Tibial artery (tissue), 4 donors: Measurements from ENCODE around the gene NWD2.

Source experiments
- DNase-seq, 2 donors: peaks; one replicate each; pipeline ENCODE4 v3.0.0-alpha.2; 2019
- H3K27ac ChIP-seq, 2 donors: fragments of 200-600 bp; sonication (generic) in 1 of 2; 1 replicate in 1 of 2; 2 replicates in 1 of 2; pipeline ENCODE4 v1.5.1; 2018 to 2019; ENCODE audit warnings: mild to moderate bottlenecking in 1 of 2
- H3K27me3 ChIP-seq, 2 donors: fragments of 200-600 bp; sonication (generic) in 1 of 2; one replicate each; pipeline versions ENCODE4 v1.5.1 to v1.6.0; 2016 to 2019
- H3K36me3 ChIP-seq, 3 donors: fragments of 200-600 bp; sonication (generic) in 2 of 3; one replicate each; pipeline ENCODE4 v1.5.1; 2016 to 2019; ENCODE audit warnings: mild to moderate bottlenecking in 2 of 3
- H3K4me1 ChIP-seq, 4 donors: fragments of 200-600 bp; sonication (generic) in 2 of 4; 1 replicate in 3 of 4; 2 replicates in 1 of 4; pipeline ENCODE4 v1.5.1; 2016 to 2019
- H3K4me3 ChIP-seq, 2 donors: fragments of 200-600 bp; sonication (generic) in 1 of 2; 1 replicate in 1 of 2; 2 replicates in 1 of 2; pipeline ENCODE4 v1.5.1; 2018 to 2019; ENCODE audit warnings: mild to moderate bottlenecking in 2 of 2
- H3K9me3 ChIP-seq, 3 donors: fragments of 200-600 bp; sonication (generic) in 1 of 3; one replicate each; pipeline ENCODE4 v1.5.1; 2016 to 2019
- intact Hi-C: fragments of 100-400 bp; cut with DNase I; formaldehyde crosslinking; loops from one replicate; pipeline ENCODE4 v1.15.0; 2023; ENCODE audit warnings: low total_unique reads
- TF ChIP-seq, protein P1 (sequence below), 2 experiments: fragments of 200-600 bp in 1 of 2; fragments of 450-650 bp in 1 of 2; IDR thresholded peaks; one replicate each; pipeline ENCODE4 v1.5.1; 2017 to 2019; ENCODE audit warnings: antibody characterized with exemption in 2 of 2, mild to moderate bottlenecking in 1 of 2, moderate library complexity in 1 of 2

NWD2 gene

DNA sequence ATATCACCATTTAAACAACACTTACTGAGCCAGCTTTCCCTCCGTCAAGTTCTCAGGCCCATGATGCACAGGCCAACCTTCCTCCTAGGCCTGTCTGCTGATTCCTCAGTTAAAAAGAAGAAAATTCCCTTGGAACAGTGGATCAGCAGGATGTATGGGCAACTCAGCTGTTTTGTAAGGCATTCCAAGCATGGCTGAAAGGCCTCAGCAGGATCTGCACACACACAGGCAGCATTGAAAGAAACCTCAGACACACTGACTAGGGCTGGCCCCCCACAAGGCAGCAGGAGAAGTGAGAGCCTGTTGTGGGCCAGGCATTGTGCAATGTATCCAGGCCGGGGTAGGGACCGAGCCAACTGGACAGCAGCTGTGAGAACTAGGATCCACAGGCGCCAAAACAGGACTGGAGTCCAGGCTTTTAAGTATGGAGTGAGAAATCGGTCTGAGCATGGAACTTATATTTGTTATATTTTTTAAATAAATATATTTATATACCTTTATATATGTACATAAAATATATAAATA is 171.4 kb downstream of the NWD2 start:
- intact Hi-C loops: no loop called here
- no peak for DNase-seq

DNA sequence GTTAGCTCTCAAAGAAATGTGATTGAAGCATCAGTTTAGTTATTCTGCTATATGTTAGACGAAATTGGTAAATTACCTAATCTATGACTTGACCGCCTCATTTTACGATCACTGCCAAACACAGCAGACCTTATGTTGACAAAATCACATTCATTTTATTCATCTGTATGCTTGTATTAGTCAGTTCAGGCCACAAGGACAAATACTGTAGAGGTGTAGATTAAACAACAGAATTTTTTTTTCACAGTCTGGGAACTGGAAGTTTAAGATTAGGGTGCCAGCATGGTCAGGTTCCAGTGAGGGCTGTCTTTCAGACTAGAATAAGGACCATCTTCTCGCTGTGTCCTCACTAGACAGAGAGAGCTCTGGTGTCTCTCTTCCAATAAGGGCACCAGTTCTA is 177.1 kb downstream of the NWD2 start:
- no peak for DNase-seq
- H3K4me3 ChIP-seq: no peak overlapping the region
- H3K27me3 ChIP-seq: no peaks in the 10 kb centered on the region
- TF ChIP-seq, protein P1, sequence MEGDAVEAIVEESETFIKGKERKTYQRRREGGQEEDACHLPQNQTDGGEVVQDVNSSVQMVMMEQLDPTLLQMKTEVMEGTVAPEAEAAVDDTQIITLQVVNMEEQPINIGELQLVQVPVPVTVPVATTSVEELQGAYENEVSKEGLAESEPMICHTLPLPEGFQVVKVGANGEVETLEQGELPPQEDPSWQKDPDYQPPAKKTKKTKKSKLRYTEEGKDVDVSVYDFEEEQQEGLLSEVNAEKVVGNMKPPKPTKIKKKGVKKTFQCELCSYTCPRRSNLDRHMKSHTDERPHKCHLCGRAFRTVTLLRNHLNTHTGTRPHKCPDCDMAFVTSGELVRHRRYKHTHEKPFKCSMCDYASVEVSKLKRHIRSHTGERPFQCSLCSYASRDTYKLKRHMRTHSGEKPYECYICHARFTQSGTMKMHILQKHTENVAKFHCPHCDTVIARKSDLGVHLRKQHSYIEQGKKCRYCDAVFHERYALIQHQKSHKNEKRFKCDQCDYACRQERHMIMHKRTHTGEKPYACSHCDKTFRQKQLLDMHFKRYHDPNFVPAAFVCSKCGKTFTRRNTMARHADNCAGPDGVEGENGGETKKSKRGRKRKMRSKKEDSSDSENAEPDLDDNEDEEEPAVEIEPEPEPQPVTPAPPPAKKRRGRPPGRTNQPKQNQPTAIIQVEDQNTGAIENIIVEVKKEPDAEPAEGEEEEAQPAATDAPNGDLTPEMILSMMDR (IDR thresholded peaks at IDR 0.05): no peak
- intact Hi-C loops: no loop called here
- H3K27ac ChIP-seq: no peak overlapping the region
- no peaks in the 10 kb centered on the region for H3K4me1 ChIP-seq
- no peaks in the 10 kb centered on the region for H3K9me3 ChIP-seq
- no peaks in the 10 kb centered on the region for H3K36me3 ChIP-seq

More for the DNA sequence above, 171.4 kb downstream of the NWD2 start:
- no peaks in the 10 kb centered on the region for H3K27me3 ChIP-seq
- no peak overlapping the region for H3K4me3 ChIP-seq
- H3K27ac ChIP-seq: no peak overlapping the region
- no peaks in the 10 kb centered on the region for H3K4me1 ChIP-seq
- TF ChIP-seq, protein P1 (IDR thresholded peaks at IDR 0.05): no peak
- H3K9me3 ChIP-seq: no peaks in the 10 kb centered on the region
- H3K36me3 ChIP-seq: no peaks in the 10 kb centered on the region

DNA sequence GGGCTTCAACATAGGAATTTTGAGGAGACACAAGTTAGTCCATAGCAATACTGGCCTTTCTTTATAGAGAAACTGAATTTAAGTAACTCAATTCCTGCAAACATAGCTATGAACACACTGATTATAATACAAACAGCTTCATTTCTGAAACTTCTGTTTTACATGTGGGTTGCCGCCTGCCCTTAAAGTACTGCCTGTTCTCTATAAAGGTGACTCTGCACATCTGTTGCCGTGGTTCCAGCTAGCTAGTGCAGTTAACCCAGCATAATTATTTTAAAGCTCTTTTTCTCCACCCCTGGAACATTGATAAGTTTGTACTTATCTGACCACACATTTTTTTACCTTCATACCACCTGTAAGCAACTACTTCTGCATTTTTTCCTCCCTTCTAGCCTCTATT is 177.6 kb downstream of the NWD2 start:
- no peak for DNase-seq
- no peaks in the 10 kb centered on the region for H3K36me3 ChIP-seq
- no peaks in the 10 kb centered on the region for H3K27me3 ChIP-seq
- H3K4me3 ChIP-seq: no peak overlapping the region
- intact Hi-C loops: no loop called here
- no peaks in the 10 kb centered on the region for H3K4me1 ChIP-seq
- H3K27ac ChIP-seq: no peak overlapping the region
- no peaks in the 10 kb centered on the region for H3K9me3 ChIP-seq
- TF ChIP-seq, protein P1 (IDR thresholded peaks at IDR 0.05): no peak

DNA sequence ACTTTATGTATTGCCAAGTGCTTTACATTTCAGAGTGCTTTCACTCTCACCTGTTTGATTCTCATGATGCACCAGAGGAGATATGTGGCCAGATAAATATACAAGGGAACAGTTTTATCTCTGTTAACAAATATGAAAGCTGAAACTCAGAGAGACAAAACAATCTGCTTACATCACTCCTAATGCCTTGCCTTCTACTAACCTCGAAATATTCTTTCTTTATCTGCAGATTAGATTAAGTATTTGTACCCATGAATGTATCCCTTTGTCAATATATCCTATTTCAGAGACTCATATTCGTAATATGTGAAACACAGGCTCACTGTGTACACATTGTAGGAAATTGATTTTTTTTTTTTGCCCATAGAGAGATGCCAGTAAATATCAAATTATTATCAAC is 178.1 kb downstream of the NWD2 start:
- TF ChIP-seq, protein P1 (IDR thresholded peaks at IDR 0.05): no peak
- no peak for DNase-seq
- Histone ChIP-seq H3K9me3 (no peaks in the 10 kb centered on the region), H3K36me3 (no peaks in the 10 kb centered on the region), H3K27me3 (no peaks in the 10 kb centered on the region), H3K4me3 (no peak overlapping the region), H3K4me1 (no peaks in the 10 kb centered on the region), H3K27ac (no peak overlapping the region)
- intact Hi-C loops: no loop called here

DNA sequence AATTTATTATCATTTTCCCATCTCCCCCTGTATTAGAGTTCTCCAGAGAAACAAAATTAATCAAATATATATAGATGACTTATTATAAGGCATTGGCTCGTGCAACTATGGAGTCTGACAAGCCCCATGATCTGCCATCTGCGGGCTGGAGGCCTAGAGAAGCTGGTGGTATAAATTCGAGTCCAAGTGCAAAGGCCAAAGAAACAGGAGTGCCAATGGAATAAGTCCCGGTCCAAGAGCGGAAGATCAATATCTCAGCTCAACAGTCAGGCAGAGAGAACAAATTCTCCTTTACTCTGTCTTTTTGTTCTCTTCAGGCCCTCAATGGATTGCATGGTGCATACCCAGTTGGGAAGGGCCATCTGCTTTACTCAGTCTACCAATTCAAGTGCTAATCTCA is 178.8 kb downstream of the NWD2 start:
- Histone ChIP-seq H3K4me3 (no peak overlapping the region), H3K4me1 (no peaks in the 10 kb centered on the region), H3K36me3 (no peaks in the 10 kb centered on the region), H3K27ac (no peak overlapping the region), H3K27me3 (no peaks in the 10 kb centered on the region), H3K9me3 (no peaks in the 10 kb centered on the region)
- TF ChIP-seq, protein P1 (IDR thresholded peaks at IDR 0.05): no peak
- intact Hi-C loops: no loop called here
- DNase-seq: no peak

DNA sequence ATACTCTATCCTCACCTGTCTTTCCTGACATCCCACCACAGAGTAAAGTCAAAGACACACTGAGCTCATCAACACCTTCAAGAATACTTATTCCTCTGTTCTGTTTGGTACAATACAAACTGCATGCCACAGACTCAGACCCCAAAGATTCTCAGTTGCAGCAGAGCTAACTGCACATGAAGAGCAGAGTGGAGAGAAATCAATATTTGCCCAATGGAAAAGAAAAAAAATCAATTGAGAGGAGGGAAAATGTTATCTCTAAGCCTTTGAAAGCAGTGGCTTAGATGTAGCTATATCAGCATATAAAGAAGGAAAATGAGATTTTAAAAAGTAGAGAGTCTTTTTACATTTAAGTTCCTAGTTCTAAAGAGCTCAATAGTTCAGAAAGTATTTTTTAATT is 180.2 kb downstream of the NWD2 start:
- no peak overlapping the region for H3K27ac ChIP-seq
- intact Hi-C loops: no loop called here
- H3K36me3 ChIP-seq: no peaks in the 10 kb centered on the region
- no peak overlapping the region for H3K4me3 ChIP-seq
- H3K4me1 ChIP-seq: no peaks in the 10 kb centered on the region
- TF ChIP-seq, protein P1 (IDR thresholded peaks at IDR 0.05): no peak
- DNase-seq: no peak
- H3K9me3 ChIP-seq: no peaks in the 10 kb centered on the region
- no peaks in the 10 kb centered on the region for H3K27me3 ChIP-seq
